ENCODE measurements around the gene POLL.

GRCh38 chr10:101563497-101564040 is 24.5 kb downstream of the POLL start:
- TF ChIP-seq, protein P1, sequence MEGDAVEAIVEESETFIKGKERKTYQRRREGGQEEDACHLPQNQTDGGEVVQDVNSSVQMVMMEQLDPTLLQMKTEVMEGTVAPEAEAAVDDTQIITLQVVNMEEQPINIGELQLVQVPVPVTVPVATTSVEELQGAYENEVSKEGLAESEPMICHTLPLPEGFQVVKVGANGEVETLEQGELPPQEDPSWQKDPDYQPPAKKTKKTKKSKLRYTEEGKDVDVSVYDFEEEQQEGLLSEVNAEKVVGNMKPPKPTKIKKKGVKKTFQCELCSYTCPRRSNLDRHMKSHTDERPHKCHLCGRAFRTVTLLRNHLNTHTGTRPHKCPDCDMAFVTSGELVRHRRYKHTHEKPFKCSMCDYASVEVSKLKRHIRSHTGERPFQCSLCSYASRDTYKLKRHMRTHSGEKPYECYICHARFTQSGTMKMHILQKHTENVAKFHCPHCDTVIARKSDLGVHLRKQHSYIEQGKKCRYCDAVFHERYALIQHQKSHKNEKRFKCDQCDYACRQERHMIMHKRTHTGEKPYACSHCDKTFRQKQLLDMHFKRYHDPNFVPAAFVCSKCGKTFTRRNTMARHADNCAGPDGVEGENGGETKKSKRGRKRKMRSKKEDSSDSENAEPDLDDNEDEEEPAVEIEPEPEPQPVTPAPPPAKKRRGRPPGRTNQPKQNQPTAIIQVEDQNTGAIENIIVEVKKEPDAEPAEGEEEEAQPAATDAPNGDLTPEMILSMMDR (IDR thresholded peaks at IDR 0.05): no peak
- TF ChIP-seq POLR2A (IDR thresholded peaks at IDR 0.05): no peak
- TF ChIP-seq POLR2AphosphoS5 (IDR thresholded peaks at IDR 0.05): no peak
